ENCODE results near the gene RXRG. TPM values are rescaled to one million over a fixed set of nuclear protein-coding genes. Genes with fewer than 3 reads are reported as not detected.

RXRG gene
- total RNA-seq, 1 experiment from 2014 or later, result not detected

DNA sequence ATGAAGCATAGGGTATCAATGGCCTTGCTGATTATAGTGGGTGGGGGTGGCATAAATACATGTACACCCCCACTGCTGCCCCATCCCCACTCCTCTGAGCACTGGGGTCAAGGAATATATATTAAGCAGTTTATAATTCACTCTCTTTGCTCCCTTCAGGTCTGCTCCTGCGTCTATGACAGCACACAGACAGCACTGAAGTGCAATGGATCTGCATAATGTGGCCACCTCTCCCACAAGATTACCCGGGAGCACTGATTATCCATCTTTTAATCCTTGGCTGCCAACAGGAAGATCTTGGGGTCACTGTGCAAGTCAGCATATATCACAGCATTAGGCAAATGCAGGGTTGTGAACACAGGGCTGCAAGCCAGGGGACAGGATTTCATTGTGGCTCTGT is 19.3 kb downstream of the RXRG start:
- CTCF ChIA-PET, result no interaction called here

DNA sequence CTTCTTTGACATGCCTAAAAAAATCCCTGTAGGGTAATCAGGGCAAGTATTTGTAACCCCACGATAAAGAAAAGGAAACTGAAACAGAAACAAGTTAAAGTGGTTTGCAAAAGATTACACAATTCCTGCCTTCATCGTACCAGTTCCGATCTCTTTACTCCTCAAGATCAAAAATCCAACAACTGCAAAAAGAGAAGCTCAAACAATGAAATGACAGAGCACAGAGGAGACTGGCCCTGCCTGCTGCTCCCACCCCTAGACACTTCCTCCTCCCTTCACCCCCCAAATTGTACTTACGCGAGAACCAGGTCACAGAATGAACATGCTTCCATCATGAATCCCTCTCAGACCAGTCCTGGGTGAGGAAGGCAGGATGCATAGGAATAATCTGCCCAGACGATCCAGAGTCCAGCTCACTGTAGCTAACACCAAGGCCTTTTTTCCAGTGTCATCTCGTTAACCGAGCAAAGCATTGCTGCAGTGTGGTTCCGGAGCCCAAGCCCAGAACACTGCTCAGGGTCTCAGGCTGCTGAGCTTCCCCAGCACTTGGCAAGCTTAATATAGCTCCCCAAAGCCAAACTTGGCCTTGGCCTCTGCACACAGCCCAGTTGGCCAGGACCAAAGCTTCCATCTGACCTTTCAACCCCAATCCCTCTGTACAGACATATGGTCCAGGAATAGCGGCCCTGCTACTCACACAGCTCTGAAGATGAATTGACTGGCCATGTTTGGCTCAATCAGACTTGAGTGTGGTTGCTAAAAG is 20.3 kb downstream of the RXRG start:
- no TSS peak for BruUV-seq (replicated peaks)
- DNase-seq (ENCODE audit: low spot score), result no peak

More for the DNA sequence above, 19.3 kb downstream of the RXRG start:
- TF ChIP-seq, protein P1, sequence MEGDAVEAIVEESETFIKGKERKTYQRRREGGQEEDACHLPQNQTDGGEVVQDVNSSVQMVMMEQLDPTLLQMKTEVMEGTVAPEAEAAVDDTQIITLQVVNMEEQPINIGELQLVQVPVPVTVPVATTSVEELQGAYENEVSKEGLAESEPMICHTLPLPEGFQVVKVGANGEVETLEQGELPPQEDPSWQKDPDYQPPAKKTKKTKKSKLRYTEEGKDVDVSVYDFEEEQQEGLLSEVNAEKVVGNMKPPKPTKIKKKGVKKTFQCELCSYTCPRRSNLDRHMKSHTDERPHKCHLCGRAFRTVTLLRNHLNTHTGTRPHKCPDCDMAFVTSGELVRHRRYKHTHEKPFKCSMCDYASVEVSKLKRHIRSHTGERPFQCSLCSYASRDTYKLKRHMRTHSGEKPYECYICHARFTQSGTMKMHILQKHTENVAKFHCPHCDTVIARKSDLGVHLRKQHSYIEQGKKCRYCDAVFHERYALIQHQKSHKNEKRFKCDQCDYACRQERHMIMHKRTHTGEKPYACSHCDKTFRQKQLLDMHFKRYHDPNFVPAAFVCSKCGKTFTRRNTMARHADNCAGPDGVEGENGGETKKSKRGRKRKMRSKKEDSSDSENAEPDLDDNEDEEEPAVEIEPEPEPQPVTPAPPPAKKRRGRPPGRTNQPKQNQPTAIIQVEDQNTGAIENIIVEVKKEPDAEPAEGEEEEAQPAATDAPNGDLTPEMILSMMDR (conservative IDR thresholded peaks at IDR 0.05; ENCODE audit: low read depth, low read length), result no peak
- TF ChIP-seq EZH2 (IDR thresholded peaks at IDR 0.05; ENCODE audit: borderline replicate concordance, low read depth, low read length, poor library complexity, severe bottlenecking), result no peak
- no peak for DNase-seq (ENCODE audit: low spot score)
- BruUV-seq (replicated peaks), result no TSS peak
- intact Hi-C loops (cut with micrococcal nuclease; ENCODE audit: unreplicated experiment), result no loop called here
- Histone ChIP-seq H3K4me3 (ENCODE audit: low read depth, low read length, poor library complexity, severe bottlenecking) (no peak overlapping the region), H3K27me3 (replicated peaks; ENCODE audit: insufficient read depth, low read depth, low read length, poor library complexity) (no peaks in the 10 kb centered on the region), H3K9me3 (ENCODE audit: low read depth, low read length, poor library complexity, severe bottlenecking) (no peaks in the 10 kb centered on the region), H3K36me3 (ENCODE audit: insufficient read depth, low read length, poor library complexity, severe bottlenecking) (no peaks in the 10 kb centered on the region), H3K27ac (ENCODE audit: low read depth, low read length, poor library complexity, severe bottlenecking) (no peak overlapping the region), H3K4me1 (ENCODE audit: insufficient read depth, low read length, poor library complexity, severe bottlenecking) (no peaks in the 10 kb centered on the region)
- POLR2A ChIA-PET (ENCODE audit: low non-redundant PET), result no interaction called here

DNA sequence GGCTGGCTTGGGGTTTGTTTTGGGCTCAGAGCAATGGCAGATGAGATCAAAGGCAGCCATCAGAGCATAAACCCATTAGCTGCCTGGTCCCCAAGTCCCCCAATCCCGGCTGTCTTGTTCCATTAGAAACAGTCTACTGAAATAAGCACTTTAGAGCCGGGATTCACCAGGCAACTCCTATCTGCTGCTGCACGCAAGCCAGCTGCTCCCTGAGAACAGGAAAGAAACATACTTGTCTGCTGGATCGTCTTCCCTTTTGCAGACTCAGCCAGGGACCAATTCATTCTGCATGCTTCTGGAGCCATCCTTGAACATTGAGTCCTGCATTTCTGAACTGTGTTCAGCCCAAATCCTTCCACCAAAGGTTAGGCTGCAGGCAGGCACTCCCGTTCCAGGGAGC is 21.8 kb downstream of the RXRG start:
- intact Hi-C loops (cut with micrococcal nuclease; ENCODE audit: unreplicated experiment), result no loop called here
- H3K4me3 ChIP-seq (ENCODE audit: low read depth, low read length, poor library complexity, severe bottlenecking), result no peak overlapping the region
- no peak for DNase-seq (ENCODE audit: low spot score)
- H3K27ac ChIP-seq (ENCODE audit: low read depth, low read length, poor library complexity, severe bottlenecking), result no peak overlapping the region
- TF ChIP-seq, protein P1 (conservative IDR thresholded peaks at IDR 0.05; ENCODE audit: low read depth, low read length), result no peak
- no peak for TF ChIP-seq EZH2 (IDR thresholded peaks at IDR 0.05; ENCODE audit: borderline replicate concordance, low read depth, low read length, poor library complexity, severe bottlenecking)
- no TSS peak for BruUV-seq (replicated peaks)
- no peaks in the 10 kb centered on the region for H3K4me1 ChIP-seq (ENCODE audit: insufficient read depth, low read length, poor library complexity, severe bottlenecking)
- POLR2A ChIA-PET (ENCODE audit: low non-redundant PET), result no interaction called here
- no peaks in the 10 kb centered on the region for H3K27me3 ChIP-seq (replicated peaks; ENCODE audit: insufficient read depth, low read depth, low read length, poor library complexity)
- H3K36me3 ChIP-seq (ENCODE audit: insufficient read depth, low read length, poor library complexity, severe bottlenecking), result no peaks in the 10 kb centered on the region
- CTCF ChIA-PET, result no interaction called here
- no peaks in the 10 kb centered on the region for H3K9me3 ChIP-seq (ENCODE audit: low read depth, low read length, poor library complexity, severe bottlenecking)

More for the DNA sequence above, 20.3 kb downstream of the RXRG start:
- POLR2A ChIA-PET (ENCODE audit: low non-redundant PET), result no interaction called here
- Histone ChIP-seq H3K36me3 (ENCODE audit: insufficient read depth, low read length, poor library complexity, severe bottlenecking) (no peaks in the 10 kb centered on the region), H3K27ac (ENCODE audit: low read depth, low read length, poor library complexity, severe bottlenecking) (no peak overlapping the region), H3K4me3 (ENCODE audit: low read depth, low read length, poor library complexity, severe bottlenecking) (no peak overlapping the region), H3K4me1 (ENCODE audit: insufficient read depth, low read length, poor library complexity, severe bottlenecking) (no peaks in the 10 kb centered on the region), H3K27me3 (replicated peaks; ENCODE audit: insufficient read depth, low read depth, low read length, poor library complexity) (no peaks in the 10 kb centered on the region), H3K9me3 (ENCODE audit: low read depth, low read length, poor library complexity, severe bottlenecking) (no peaks in the 10 kb centered on the region)
- intact Hi-C loops (cut with micrococcal nuclease; ENCODE audit: unreplicated experiment), result no loop called here
- TF ChIP-seq, protein P1 (conservative IDR thresholded peaks at IDR 0.05; ENCODE audit: low read depth, low read length), result no peak
- no peak for TF ChIP-seq EZH2 (IDR thresholded peaks at IDR 0.05; ENCODE audit: borderline replicate concordance, low read depth, low read length, poor library complexity, severe bottlenecking)
- CTCF ChIA-PET, result no interaction called here

All from A673 (cell line).